IMR-90 (cell line): Measurements from ENCODE around the gene SOX5. TPM values are rescaled to one million over a fixed set of nuclear protein-coding genes. Genes with fewer than 3 reads are reported as not detected.

Source experiments
- ATAC-seq: fragments of 200-7000 bp; cut with Tn5 transposase; 2 replicates; pipeline ENCODE4 v1.9.1; 2020; ENCODE audit warnings: low read depth, mild to moderate bottlenecking, moderate library complexity
- BruUV-seq: library from RNA; stranded (reverse); fragments of 400-500 nt; replicated peaks from 2 replicates; lab custom pipeline; 2021; lab: Mats Ljungman, UMichigan
- CTCF ChIA-PET: fragments of 300-600 bp; formaldehyde crosslinking; extraction: SDS; loops from one replicate; lab custom pipeline; 2021; ENCODE audit warnings: antibody characterized with exemption; lab: Yijun Ruan, JAX
- POLR2A ChIA-PET: fragments of 300-600 bp; sonication (Branson Sonifier 250); formaldehyde crosslinking; loops from one replicate; lab custom pipeline; 2022; ENCODE audit warnings: antibody characterized with exemption; ENCODE audit not compliant: unreplicated experiment; lab: Charles Lee
- DNase-seq: peaks from one replicate; pipeline ENCODE4 v3.0.0; 2013
- H2AFZ ChIP-seq: replicated peaks from 2 replicates; pipeline ENCODE3; 2013; ENCODE audit warnings: low read length, mild to moderate bottlenecking; ENCODE audit not compliant: poor library complexity
- H2AK5ac ChIP-seq: 2 replicates; pipeline ENCODE4 v1.6.1; 2013; ENCODE audit warnings: low read depth, low read length, inconsistent platforms
- H2AK9ac ChIP-seq: replicated peaks from 2 replicates; pipeline ENCODE3; 2013; ENCODE audit warnings: mild to moderate bottlenecking, low read depth, low read length, moderate library complexity; ENCODE audit not compliant: poor library complexity
- H2BK120ac ChIP-seq: 2 replicates; pipeline ENCODE4 v1.6.1; 2013; ENCODE audit warnings: low read depth, low read length, inconsistent platforms
- H2BK15ac ChIP-seq: 3 replicates; pipeline ENCODE4 v1.6.1; 2013; ENCODE audit warnings: low read depth, low read length, inconsistent platforms
- H2BK20ac ChIP-seq: 2 replicates; pipeline ENCODE4 v1.6.1; 2013; ENCODE audit warnings: low read depth, mild to moderate bottlenecking, inconsistent platforms, low read length, moderate library complexity
- H2BK5ac ChIP-seq: 2 replicates; pipeline ENCODE4 v1.6.1; 2013; ENCODE audit warnings: mild to moderate bottlenecking, low read depth, low read length, inconsistent platforms; ENCODE audit not compliant: poor library complexity, severe bottlenecking
- H3K14ac ChIP-seq: replicated peaks from 2 replicates; pipeline ENCODE4 v1.6.1; 2013; ENCODE audit warnings: low read depth, low read length, inconsistent platforms
- H3K18ac ChIP-seq: 2 replicates; pipeline ENCODE4 v1.6.1; 2013; ENCODE audit warnings: low read depth, low read length, control low read depth
- H3K23ac ChIP-seq: 2 replicates; pipeline ENCODE4 v1.6.1; 2013; ENCODE audit warnings: low read depth, low read length, inconsistent platforms
- H3K27ac ChIP-seq: 2 replicates; pipeline ENCODE4 v1.5.1; 2013; ENCODE audit warnings: mild to moderate bottlenecking, control low read depth, low read length; ENCODE audit not compliant: insufficient read depth
- H3K27me3 ChIP-seq: 2 replicates; pipeline ENCODE4 v1.6.1; 2013; ENCODE audit warnings: low read length; ENCODE audit not compliant: control insufficient read depth, insufficient read depth
- H3K36me3 ChIP-seq: 2 replicates; pipeline ENCODE4 v1.6.1; 2013; ENCODE audit warnings: low read length, mixed read lengths; ENCODE audit not compliant: control insufficient read depth, insufficient read depth
- H3K4ac ChIP-seq: 2 replicates; pipeline ENCODE4 v1.6.1; 2013; ENCODE audit warnings: low read depth, low read length, inconsistent platforms
- H3K4me1 ChIP-seq: 2 replicates; pipeline ENCODE4 v1.6.1; 2013; ENCODE audit warnings: low read length, mixed read lengths; ENCODE audit not compliant: control insufficient read depth, insufficient read depth
- H3K4me2 ChIP-seq: 2 replicates; pipeline ENCODE4 v1.6.1; 2013; ENCODE audit warnings: low read depth, mild to moderate bottlenecking, control low read depth, low read length, moderate library complexity
- H3K4me3 ChIP-seq: 2 replicates; pipeline ENCODE4 v1.5.1; 2013; ENCODE audit warnings: low read depth, mild to moderate bottlenecking, control low read depth, low read length, moderate library complexity; ENCODE audit not compliant: insufficient read depth
- H3K56ac ChIP-seq: 2 replicates; pipeline ENCODE4 v1.6.1; 2013; ENCODE audit warnings: low read length, inconsistent platforms; ENCODE audit not compliant: insufficient read depth; ENCODE audit errors: extremely low read depth
- H3K79me1 ChIP-seq, 2 experiments: 2 replicates each; pipeline ENCODE4 v1.6.1; 2013; ENCODE audit warnings: low read length in 2 of 2, inconsistent platforms in 1 of 2, low read depth in 1 of 2
- H3K9ac ChIP-seq: 2 replicates; pipeline ENCODE4 v1.6.1; 2013; ENCODE audit warnings: low read depth, low read length, control low read depth
- H3K9me1 ChIP-seq: 2 replicates; pipeline ENCODE4 v1.6.1; 2013; ENCODE audit warnings: low read length, inconsistent platforms; ENCODE audit not compliant: insufficient read depth
- H3K9me3 ChIP-seq: 2 replicates; pipeline ENCODE4 v1.6.1; 2013; ENCODE audit warnings: low read length; ENCODE audit not compliant: control insufficient read depth, insufficient read depth
- H4K20me1 ChIP-seq: 2 replicates; pipeline ENCODE4 v1.6.1; 2013; ENCODE audit warnings: low read length, inconsistent platforms; ENCODE audit not compliant: insufficient read depth
- H4K5ac ChIP-seq: 2 replicates; pipeline ENCODE4 v1.6.1; 2013; ENCODE audit warnings: mild to moderate bottlenecking, low read depth, low read length, control low read depth
- H4K8ac ChIP-seq, 2 experiments: 2 replicates each; pipeline ENCODE4 v1.6.1; 2013; ENCODE audit warnings: low read depth in 2 of 2, low read length in 2 of 2, control low read depth in 1 of 2, inconsistent platforms in 1 of 2
- H4K91ac ChIP-seq: 2 replicates; pipeline ENCODE4 v1.6.1; 2013; ENCODE audit warnings: low read depth, low read length, inconsistent platforms; ENCODE audit not compliant: insufficient read depth
- BHLHE40 ChIP-seq: fragments of 150-350 bp; IDR thresholded peaks from 2 replicates; pipeline ENCODE4 v1.6.1; 2016; ENCODE audit warnings: mild to moderate bottlenecking, low read depth, low read length
- CEBPB ChIP-seq: IDR thresholded peaks from 2 replicates; pipeline ENCODE4 v1.6.1; 2012; ENCODE audit warnings: low read depth, low read length, improper control_type of control experiment
- CHD1 ChIP-seq: IDR thresholded peaks from 2 replicates; pipeline ENCODE4 v1.6.1; 2012; ENCODE audit warnings: low read depth, low read length, improper control_type of control experiment
- CTCF ChIP-seq: conservative IDR thresholded peaks from 2 replicates; pipeline ENCODE4 v1.5.1; 2012; ENCODE audit warnings: mild to moderate bottlenecking, low read depth, low read length, improper control_type of control experiment
- ELK1 ChIP-seq: fragments of 150-350 bp; IDR thresholded peaks from 2 replicates; pipeline ENCODE4 v1.6.1; 2016; ENCODE audit warnings: low read depth, mild to moderate bottlenecking, low read length, moderate library complexity, borderline replicate concordance
- FOS ChIP-seq: fragments of 150-350 bp; IDR thresholded peaks from 2 replicates; pipeline ENCODE4 v1.6.1; 2016; ENCODE audit warnings: low read depth, low read length
- MAFK ChIP-seq: IDR thresholded peaks from 2 replicates; pipeline ENCODE4 v1.6.1; 2012; ENCODE audit warnings: low read depth, low read length, improper control_type of control experiment
- MAZ ChIP-seq: IDR thresholded peaks from 2 replicates; pipeline ENCODE4 v1.6.1; 2012; ENCODE audit warnings: low read depth, mild to moderate bottlenecking, low read length, improper control_type of control experiment, moderate library complexity, borderline replicate concordance
- MXI1 ChIP-seq: IDR thresholded peaks from 2 replicates; pipeline ENCODE4 v1.6.1; 2012; ENCODE audit warnings: low read depth, mild to moderate bottlenecking, low read length, moderate library complexity, borderline replicate concordance
- NFE2L2 ChIP-seq: fragments of 150-350 bp; IDR thresholded peaks from 2 replicates; pipeline ENCODE4 v1.6.1; 2016; ENCODE audit warnings: low read depth, mild to moderate bottlenecking, low read length
- POLR2A ChIP-seq: IDR thresholded peaks from 2 replicates; pipeline ENCODE4 v1.6.1; 2012; ENCODE audit warnings: mild to moderate bottlenecking, low read depth, low read length
- RAD21 ChIP-seq: IDR thresholded peaks from 2 replicates; pipeline ENCODE4 v1.6.1; 2012; ENCODE audit warnings: low read length, improper control_type of control experiment
- RCOR1 ChIP-seq: IDR thresholded peaks from 2 replicates; pipeline ENCODE4 v1.6.1; 2012; ENCODE audit warnings: mild to moderate bottlenecking, low read length, improper control_type of control experiment; ENCODE audit not compliant: insufficient replicate concordance
- RFX5 ChIP-seq: IDR thresholded peaks from 2 replicates; pipeline ENCODE4 v1.8.0; 2012; ENCODE audit warnings: low read depth, mild to moderate bottlenecking, low read length, moderate library complexity
- SMC3 ChIP-seq: fragments of 150-350 bp; IDR thresholded peaks from 2 replicates; pipeline ENCODE4 v1.6.1; 2016; ENCODE audit warnings: low read depth, mild to moderate bottlenecking, antibody characterized with exemption, low read length, moderate library complexity
- USF2 ChIP-seq: fragments of 150-350 bp; IDR thresholded peaks from 2 replicates; pipeline ENCODE4 v1.6.1; 2017; ENCODE audit warnings: mild to moderate bottlenecking, antibody characterized with exemption, low read length, low read depth
- WGBS, 2 experiments: methylation state at CpG; one replicate each; pipeline versions ENCODE4 v1.1.5 to v1.1.7; 2013; ENCODE audit warnings: missing lambda C conversion rate in 2 of 2; ENCODE audit not compliant: insufficient read length in 1 of 2; ENCODE audit errors: extremely low coverage in 2 of 2; 5-methylcytosine and 5-hydroxymethylcytosine counted together
- dilution Hi-C: fragments of 300-500 bp; cut with HindIII; formaldehyde crosslinking; loops from one replicate; pipeline ENCODE4 v1.14.3; 2018; ENCODE audit warnings: low sequenced_read_pairs; ENCODE audit not compliant: unreplicated experiment
- in situ Hi-C: fragments of 300-500 bp; cut with MboI; formaldehyde crosslinking; loops from 3 replicates; pipeline ENCODE4 v1.14.3; 2019; ENCODE audit warnings: low sequenced_read_pairs, inconsistent platforms, mixed read lengths
- intact Hi-C: fragments of 100-400 bp; cut with micrococcal nuclease; formaldehyde crosslinking; loops from 2 replicates; pipeline ENCODE4 v1.10.0; 2022
- polyA plus RNA-seq, 3 experiments: library from polyadenylated mRNA; depleted of rRNA; stranded (reverse); fragments of >200 nt; gene quantifications; 2 replicates each; pipeline ENCODE4 v1.2.3, GENCODE V29; 2012; ENCODE audit warnings: low replicate concordance in 1 of 3
- total RNA-seq: library from RNA; depleted of rRNA; stranded (reverse); fragments of >200 nt; gene quantifications from 2 replicates; pipeline ENCODE4 v1.2.3, GENCODE V29; 2012

Gene SOX5
- total and polyA plus RNA-seq, 2 of the 4 experiments (the other 2 are of a cell fraction) = 1.1 to 13.1 TPM

GRCh38 chr12:23767834-23768233 lies 181.6 kb downstream of the SOX5 start:
- Histone ChIP-seq H2BK15ac (no peak overlapping the region), H2BK120ac (no peak overlapping the region), H2BK20ac (no peak overlapping the region), H3K27me3 (no peaks in the 10 kb centered on the region), H3K9me3 (no peaks in the 10 kb centered on the region), H3K14ac (no peak overlapping the region), H3K4ac (no peak overlapping the region), H4K5ac (no peak overlapping the region), H2AFZ (no peak overlapping the region), H3K4me1 (no peaks in the 10 kb centered on the region), H2AK9ac (no peak overlapping the region), H3K36me3 (no peaks in the 10 kb centered on the region), H3K56ac (no peak overlapping the region), H4K8ac (no peak overlapping the region), H2AK5ac (no peak overlapping the region), H3K9me1 (no peaks in the 10 kb centered on the region), H4K20me1 (no peaks in the 10 kb centered on the region), H3K27ac (no peak overlapping the region), H3K23ac (no peak overlapping the region), H3K18ac (no peak overlapping the region), H2BK5ac (no peak overlapping the region), H3K4me3 (no peak overlapping the region), H3K79me1 (no peaks in the 10 kb centered on the region), H4K91ac (no peak overlapping the region), H3K9ac (no peak overlapping the region), H3K4me2 (no peak overlapping the region)
- no CpG with 5 or more reads among the region's 2 CpGs for WGBS, 2 experiments
- no peak for ATAC-seq
- ChIA-PET POLR2A (no interaction called here), CTCF (no interaction called here)
- intact Hi-C loops (no loop called here), in situ Hi-C loops (no loop called here), dilution Hi-C loops (no loop called here)
- DNase-seq = peak; percentile 1
- TF ChIP-seq RCOR1 = no peak
- no peak for TF ChIP-seq RAD21
- no peak for TF ChIP-seq FOS
- TF ChIP-seq BHLHE40 = no peak
- no peak for TF ChIP-seq NFE2L2
- no peak for TF ChIP-seq CHD1
- TF ChIP-seq ELK1 = no peak
- no peak for TF ChIP-seq MXI1
- no peak for TF ChIP-seq CEBPB
- no peak for TF ChIP-seq RFX5
- TF ChIP-seq MAZ = no peak
- TF ChIP-seq USF2 = no peak
- no peak for TF ChIP-seq MAFK
- TF ChIP-seq POLR2A = no peak
- TF ChIP-seq CTCF = no peak
- no peak for TF ChIP-seq SMC3
- BruUV-seq = no TSS peak
